Measurements from ENCODE around the gene CYREN. TPM values are rescaled to one million over a fixed set of nuclear protein-coding genes. Genes with fewer than 3 reads are reported as not detected.
A peak's percentile ranks its signal among the peaks of the same experiment; 100 is the strongest.

The CYREN gene
- total and polyA plus RNA-seq, 2 experiments from 2014 or later = 43.3 to 45.9 TPM

DNA sequence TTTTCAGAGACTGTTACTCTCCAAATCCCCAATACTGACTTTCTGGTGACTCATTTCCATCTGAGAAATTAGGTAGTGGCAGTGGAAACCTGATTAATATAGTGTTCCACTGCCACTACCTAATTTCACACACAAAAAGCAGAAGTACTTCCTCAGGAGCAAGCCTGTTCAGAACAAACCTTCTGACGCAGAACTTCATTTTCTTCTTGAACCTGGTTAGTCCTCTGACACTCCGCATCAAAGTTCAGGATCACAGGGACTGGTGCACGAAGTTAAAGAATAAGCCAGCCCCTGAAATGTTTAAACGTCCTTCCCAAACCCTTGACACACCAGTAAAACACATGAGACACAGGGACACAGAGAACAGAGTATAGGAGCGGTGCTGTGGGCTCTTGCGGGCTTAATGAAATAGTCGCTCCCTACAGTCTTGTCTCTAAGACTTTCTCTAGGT lies 36.5 kb upstream of the CYREN start:
- Histone ChIP-seq H3K4me3 (no peak overlapping the region), H3K36me3 (peaks cover 6% of the 10 kb centered on the region), H3K4me1 (ENCODE audit: low read depth) (peaks cover 26% of the 10 kb centered on the region), H3K9me3 (ENCODE audit: low read depth) (no peaks in the 10 kb centered on the region), H3K27me3 (no peaks in the 10 kb centered on the region), H3K27ac (peak overlapping the region; percentile 22)
- DNase-seq (ENCODE audit: low read depth in 1 of 2, low spot score in 1 of 2) = no peak
- TF ChIP-seq, protein P1, sequence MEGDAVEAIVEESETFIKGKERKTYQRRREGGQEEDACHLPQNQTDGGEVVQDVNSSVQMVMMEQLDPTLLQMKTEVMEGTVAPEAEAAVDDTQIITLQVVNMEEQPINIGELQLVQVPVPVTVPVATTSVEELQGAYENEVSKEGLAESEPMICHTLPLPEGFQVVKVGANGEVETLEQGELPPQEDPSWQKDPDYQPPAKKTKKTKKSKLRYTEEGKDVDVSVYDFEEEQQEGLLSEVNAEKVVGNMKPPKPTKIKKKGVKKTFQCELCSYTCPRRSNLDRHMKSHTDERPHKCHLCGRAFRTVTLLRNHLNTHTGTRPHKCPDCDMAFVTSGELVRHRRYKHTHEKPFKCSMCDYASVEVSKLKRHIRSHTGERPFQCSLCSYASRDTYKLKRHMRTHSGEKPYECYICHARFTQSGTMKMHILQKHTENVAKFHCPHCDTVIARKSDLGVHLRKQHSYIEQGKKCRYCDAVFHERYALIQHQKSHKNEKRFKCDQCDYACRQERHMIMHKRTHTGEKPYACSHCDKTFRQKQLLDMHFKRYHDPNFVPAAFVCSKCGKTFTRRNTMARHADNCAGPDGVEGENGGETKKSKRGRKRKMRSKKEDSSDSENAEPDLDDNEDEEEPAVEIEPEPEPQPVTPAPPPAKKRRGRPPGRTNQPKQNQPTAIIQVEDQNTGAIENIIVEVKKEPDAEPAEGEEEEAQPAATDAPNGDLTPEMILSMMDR (IDR thresholded peaks at IDR 0.05; ENCODE audit: low read depth, low read length) = no peak

DNA sequence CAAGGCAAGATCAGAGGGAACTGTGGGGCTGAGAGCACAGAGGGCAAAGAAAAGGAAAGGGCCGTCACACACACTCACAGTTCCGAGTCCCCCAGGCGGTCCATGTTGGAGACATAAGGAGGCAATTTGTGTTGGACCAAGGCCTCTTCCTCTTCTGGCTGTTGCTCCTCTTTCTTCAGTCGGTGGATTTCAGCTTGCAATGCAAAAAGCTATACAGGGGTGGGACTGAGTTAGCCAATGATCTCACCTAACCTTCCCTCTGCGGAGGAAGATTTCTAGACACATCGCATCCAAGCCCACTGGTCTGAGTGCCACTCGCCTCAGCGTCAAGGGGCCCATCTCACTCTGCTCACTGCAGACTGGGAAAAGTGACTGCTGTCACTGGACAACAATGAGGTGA lies 35.3 kb upstream of the CYREN start:
- H3K4me1 ChIP-seq (ENCODE audit: low read depth) = peaks cover 34% of the 10 kb centered on the region
- H3K27ac ChIP-seq = no peak overlapping the region
- no peak for DNase-seq (ENCODE audit: low read depth in 1 of 2, low spot score in 1 of 2)
- H3K27me3 ChIP-seq = no peaks in the 10 kb centered on the region
- H3K36me3 ChIP-seq = peaks cover 6% of the 10 kb centered on the region
- TF ChIP-seq, protein P1 (IDR thresholded peaks at IDR 0.05; ENCODE audit: low read depth, low read length) = no peak
- no peaks in the 10 kb centered on the region for H3K9me3 ChIP-seq (ENCODE audit: low read depth)
- no peak overlapping the region for H3K4me3 ChIP-seq

DNA sequence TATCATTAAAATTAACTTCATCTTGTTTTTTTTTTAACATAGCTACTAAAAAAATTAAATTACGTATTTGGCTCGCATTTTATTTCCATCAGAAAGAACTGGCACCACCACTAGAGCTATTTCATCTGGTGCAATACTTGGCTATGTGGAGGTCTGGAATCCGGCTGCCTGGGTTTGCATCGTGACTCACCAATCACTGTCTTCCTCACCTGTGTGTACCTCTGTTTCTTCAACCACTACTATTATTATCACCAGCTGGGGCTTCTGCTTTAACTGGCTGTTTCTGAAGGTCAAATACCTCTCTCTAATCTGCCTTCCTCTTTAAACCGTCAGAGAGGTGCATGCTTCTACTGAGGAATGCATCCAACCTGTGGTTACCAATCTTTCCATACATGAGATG lies 34.4 kb upstream of the CYREN start:
- Histone ChIP-seq H3K27me3 (no peaks in the 10 kb centered on the region), H3K27ac (no peak overlapping the region), H3K4me1 (ENCODE audit: low read depth) (peaks cover 39% of the 10 kb centered on the region), H3K9me3 (ENCODE audit: low read depth) (no peaks in the 10 kb centered on the region), H3K36me3 (peaks cover 6% of the 10 kb centered on the region), H3K4me3 (no peak overlapping the region)
- TF ChIP-seq, protein P1 (IDR thresholded peaks at IDR 0.05; ENCODE audit: low read depth, low read length) = no peak
- DNase-seq (ENCODE audit: low read depth in 1 of 2, low spot score in 1 of 2) = no peak

DNA sequence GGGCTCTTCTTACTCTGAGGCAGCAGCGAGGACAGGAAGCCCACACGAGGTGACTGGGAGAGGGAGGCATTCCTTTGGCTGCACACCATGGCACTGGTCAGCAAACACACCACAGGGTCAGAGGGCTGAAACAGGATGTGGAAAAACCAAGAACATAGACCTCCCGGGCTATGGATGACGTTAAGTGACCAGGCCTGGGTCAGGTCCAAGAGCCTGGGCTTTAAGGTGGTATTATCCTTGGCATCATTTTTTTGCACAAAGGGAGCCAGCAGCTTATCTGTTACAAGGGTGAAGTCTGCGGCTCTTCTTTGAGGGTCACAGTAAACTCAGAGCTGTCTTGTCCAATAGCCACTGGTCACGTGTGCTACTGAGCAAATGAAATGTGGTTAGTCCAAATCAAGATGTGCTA lies 33.8 kb upstream of the CYREN start:
- peak in 1 of 2 donors; percentile 78 for DNase-seq (ENCODE audit: low read depth in 1 of 2, low spot score in 1 of 2)
- Histone ChIP-seq H3K4me1 (ENCODE audit: low read depth) (peaks cover 34% of the 10 kb centered on the region), H3K27me3 (no peaks in the 10 kb centered on the region), H3K4me3 (no peak overlapping the region), H3K36me3 (peaks cover 6% of the 10 kb centered on the region), H3K27ac (no peak overlapping the region), H3K9me3 (ENCODE audit: low read depth) (no peaks in the 10 kb centered on the region)
- TF ChIP-seq, protein P1 (IDR thresholded peaks at IDR 0.05; ENCODE audit: low read depth, low read length) = no peak

DNA sequence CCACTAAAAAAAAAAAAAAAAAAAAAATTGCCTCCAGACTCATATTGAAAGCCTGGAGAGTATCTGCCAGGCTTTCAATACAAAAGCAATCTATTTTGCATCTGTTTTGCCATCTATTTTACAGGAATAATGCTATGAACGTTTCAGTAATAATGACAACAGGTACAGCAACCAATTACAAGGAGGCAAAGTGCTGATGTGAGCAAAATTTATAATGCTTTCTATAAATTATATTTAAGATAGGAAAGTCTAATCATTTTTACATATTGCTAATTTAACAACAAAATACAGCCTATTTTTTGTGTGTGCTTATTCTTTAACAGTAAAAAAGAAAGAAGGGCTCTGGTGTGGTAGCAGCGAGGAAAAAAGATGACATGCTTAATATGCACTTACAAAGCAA lies 30.8 kb upstream of the CYREN start:
- H3K36me3 ChIP-seq = peaks cover 10% of the 10 kb centered on the region
- no peak for DNase-seq (ENCODE audit: low read depth in 1 of 2, low spot score in 1 of 2)
- no peaks in the 10 kb centered on the region for H3K9me3 ChIP-seq (ENCODE audit: low read depth)
- no peak overlapping the region for H3K4me3 ChIP-seq
- H3K27me3 ChIP-seq = no peaks in the 10 kb centered on the region
- H3K4me1 ChIP-seq (ENCODE audit: low read depth) = peaks cover 12% of the 10 kb centered on the region
- TF ChIP-seq, protein P1 (IDR thresholded peaks at IDR 0.05; ENCODE audit: low read depth, low read length) = no peak
- no peak overlapping the region for H3K27ac ChIP-seq

All from cardiac muscle cell (in vitro differentiated cells and primary cell).